Measurements from ENCODE around the gene LUC7L2. TPM values are rescaled to one million over a fixed set of nuclear protein-coding genes. Genes with fewer than 3 reads are reported as not detected.

LUC7L2 gene
- total and polyA plus RNA-seq, 9 of the 15 experiments (the other 6 are each of a cell fraction or from before 2014, with no cell fraction given), result 56.1 to 207 (median 141) TPM

GRCh38 chr7:139431010-139431409, 71.3 kb downstream of the LUC7L2 start:
- BruUV-seq (replicated peaks), result no TSS peak
- no peak overlapping the region for H3K27ac ChIP-seq (ENCODE audit: extremely low read depth, low read depth, low read length)
- H3K9ac ChIP-seq (ENCODE audit: insufficient read depth in 1 of 2, low read depth in 2 of 2, low read length in 2 of 2), result no peak overlapping the region
- DNase-seq (ENCODE audit: extremely low read depth in 1 of 4, low spot score in 3 of 4), result no peak
- H2AFZ ChIP-seq (ENCODE audit: low read depth, low read length), result no peak overlapping the region
- no peak for ATAC-seq
- ChIA-PET CTCF (ENCODE audit: low intra/inter-chr PET ratio) (no interaction called here), POLR2A (interaction anchor here (0.8 to 1.7 kb wide), 2 partner anchors 10 to 15 kb away, joined by 3 to 4 read pairs; no protein-coding TSS in a partner anchor)
- WGBS (ENCODE audit: insufficient coverage, low coverage, missing lambda C conversion rate), result 93% methylated on average over 2 of the region's 2 CpGs
- no peak overlapping the region for H3K4me3 ChIP-seq
- H3K4me1 ChIP-seq (replicated peaks in 1 of 2; ENCODE audit: control insufficient read depth in 2 of 2, insufficient read depth in 2 of 2, low read length in 2 of 2), result peaks cover 4 to 5% of the 10 kb centered on the region in 2 experiments; a peak in 3 of 5 replicates
- intact Hi-C loops (cut with micrococcal nuclease) (loop anchor here (5.0 to 10.0 kb wide), 4 partner anchors 109 to 571 kb away; no protein-coding TSS in a partner anchor), in situ Hi-C loops (cut with MboI) (no loop called here)
- no peaks in the 10 kb centered on the region for H3K9me3 ChIP-seq (replicated peaks; ENCODE audit: control insufficient read depth, insufficient read depth, low read depth, low read length)
- no peak for FAIRE-seq
- no peaks in the 10 kb centered on the region for H4K20me1 ChIP-seq (replicated peaks; ENCODE audit: control insufficient read depth, insufficient read depth, low read length)
- peaks cover 20% of the 10 kb centered on the region; the same call in 1 of the 3 replicates for H3K36me3 ChIP-seq (ENCODE audit: control insufficient read depth, insufficient read depth, low read length)
- no peak overlapping the region for H3K4me2 ChIP-seq (ENCODE audit: insufficient read depth, low read length)
- H3K27me3 ChIP-seq (ENCODE audit: control insufficient read depth in 2 of 2, insufficient read depth in 2 of 2, low read length in 2 of 2), result no peaks in the 10 kb centered on the region
- H3K79me2 ChIP-seq (ENCODE audit: control insufficient read depth, insufficient read depth, low read length), result no peaks in the 10 kb centered on the region
- TF ChIP-seq ZNF316 (IDR thresholded peaks at IDR 0.05) (peak; percentile 60), MAFK (IDR thresholded peaks at IDR 0.05; ENCODE audit: low read length) (0 out of 2 replicates have a peak, but pooled peaks have one; percentile 43)
- TF ChIP-seq, protein P1, sequence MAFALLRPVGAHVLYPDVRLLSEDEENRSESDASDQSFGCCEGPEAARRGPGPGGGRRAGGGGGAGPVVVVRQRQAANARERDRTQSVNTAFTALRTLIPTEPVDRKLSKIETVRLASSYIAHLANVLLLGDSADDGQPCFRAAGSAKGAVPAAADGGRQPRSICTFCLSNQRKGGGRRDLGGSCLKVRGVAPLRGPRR (CRISPR knock-in tag; IDR thresholded peaks at IDR 0.05), result no peak
- H3K9me1 ChIP-seq (ENCODE audit: control insufficient read depth, insufficient read depth, low read length), result no peaks in the 10 kb centered on the region

DNA sequence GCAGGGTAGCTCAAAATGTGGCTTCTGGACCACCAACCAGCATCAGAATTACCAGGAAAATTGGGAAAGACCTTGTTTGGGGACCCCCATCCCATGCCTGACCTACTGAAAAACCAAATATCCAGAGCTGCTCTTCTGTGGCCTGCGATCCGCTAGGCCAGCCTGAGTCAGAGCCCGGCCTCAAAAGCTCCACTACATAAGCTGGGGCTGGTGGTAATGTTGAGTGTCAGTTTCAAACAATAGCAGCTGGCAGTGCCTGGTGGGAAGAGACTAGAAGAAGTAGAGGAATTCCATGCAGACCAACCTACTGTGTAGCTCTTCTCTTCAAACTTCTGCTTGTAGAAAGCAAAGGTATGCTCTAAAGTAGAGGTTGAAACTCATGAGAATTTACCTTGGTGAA, 71.8 kb downstream of the LUC7L2 start:
- Histone ChIP-seq H2AFZ (ENCODE audit: low read depth, low read length) (no peak overlapping the region), H3K9ac (ENCODE audit: insufficient read depth in 1 of 2, low read depth in 2 of 2, low read length in 2 of 2) (no peak overlapping the region), H3K4me2 (ENCODE audit: insufficient read depth, low read length) (no peak overlapping the region), H3K27ac (ENCODE audit: extremely low read depth, low read depth, low read length) (no peak overlapping the region), H3K36me3 (ENCODE audit: control insufficient read depth, insufficient read depth, low read length) (peaks cover 17% of the 10 kb centered on the region; the same call in 1 of the 3 replicates), H4K20me1 (replicated peaks; ENCODE audit: control insufficient read depth, insufficient read depth, low read length) (no peaks in the 10 kb centered on the region), H3K4me3 (no peak overlapping the region), H3K9me3 (replicated peaks; ENCODE audit: control insufficient read depth, insufficient read depth, low read depth, low read length) (no peaks in the 10 kb centered on the region), H3K9me1 (ENCODE audit: control insufficient read depth, insufficient read depth, low read length) (no peaks in the 10 kb centered on the region), H3K79me2 (ENCODE audit: control insufficient read depth, insufficient read depth, low read length) (no peaks in the 10 kb centered on the region), H3K27me3 (ENCODE audit: control insufficient read depth in 2 of 2, insufficient read depth in 2 of 2, low read length in 2 of 2) (no peaks in the 10 kb centered on the region), H3K4me1 (replicated peaks in 1 of 2; ENCODE audit: control insufficient read depth in 2 of 2, insufficient read depth in 2 of 2, low read length in 2 of 2) (peaks cover 4 to 5% of the 10 kb centered on the region in 2 experiments; a peak in 3 of 5 replicates)
- DNase-seq (ENCODE audit: extremely low read depth in 1 of 4, low spot score in 3 of 4), result no peak
- intact Hi-C loops (cut with micrococcal nuclease), result loop anchor here (5.0 to 10.0 kb wide), 4 partner anchors 109 to 571 kb away; no protein-coding TSS in a partner anchor
- ChIA-PET CTCF (ENCODE audit: low intra/inter-chr PET ratio) (no interaction called here), POLR2A (interaction anchor here (0.6 to 1.7 kb wide), 4 partner anchors 7 to 315 kb away, joined by 3 to 5 read pairs (median 4); no protein-coding TSS in a partner anchor)
- BruUV-seq (replicated peaks), result no TSS peak
- FAIRE-seq, result no peak
- 83% methylated on average over 3 of the region's 3 CpGs for WGBS (ENCODE audit: insufficient coverage, low coverage, missing lambda C conversion rate)
- no peak for ATAC-seq
- in situ Hi-C loops (cut with MboI), result no loop called here
- TF ChIP-seq ZNF133 (CRISPR knock-in tag; IDR thresholded peaks at IDR 0.05) (no peak), HNRNPH1 (optimal IDR thresholded peaks at IDR 0.05; ENCODE audit: low read depth, low read length) (no peak), ZEB2 (IDR thresholded peaks at IDR 0.05) (no peak), PHF8 (IDR thresholded peaks at IDR 0.05; ENCODE audit: borderline replicate concordance, low read length) (no peak), MLLT1 (IDR thresholded peaks at IDR 0.05) (no peak), ID3 (CRISPR knock-in tag; IDR thresholded peaks at IDR 0.05) (no peak), ID3 (tag; IDR thresholded peaks at IDR 0.05) (no peak), UBTF (IDR thresholded peaks at IDR 0.05; ENCODE audit: borderline replicate concordance in 1 of 2, low read depth in 2 of 2, low read length in 2 of 2) (no peak), BCL6 (CRISPR knock-in tag; IDR thresholded peaks at IDR 0.05) (no peak)
